MCF 10A (cell line): Measurements from ENCODE around the gene BPGM. TPM values are rescaled to one million over a fixed set of nuclear protein-coding genes. Genes with fewer than 3 reads are reported as not detected.

Experiments
- Bru-seq: library from RNA; stranded (reverse); fragments of 400-500 nt; gene quantifications from one replicate; lab custom pipeline; 2021; lab: Mats Ljungman, UMichigan
- BruChase-seq, 2 experiments: library from RNA; stranded (reverse); fragments of 400-500 nt; gene quantifications; one replicate each; lab custom pipeline; 2021; lab: Mats Ljungman, UMichigan
- BruUV-seq: library from RNA; stranded (reverse); fragments of 400-500 nt; replicated peaks from 2 replicates; lab custom pipeline; 2021; lab: Mats Ljungman, UMichigan
- CTCF ChIA-PET: fragments of 300-600 bp; sonication (Branson Sonifier 250); formaldehyde crosslinking; extraction: SDS; loops from one replicate; lab custom pipeline; 2021; ENCODE audit warnings: antibody characterized with exemption, inconsistent platforms; lab: Yijun Ruan, JAX
- POLR2A ChIA-PET: fragments of 300-600, 350-650 bp; sonication (Branson Sonifier 250); formaldehyde crosslinking; extraction: SDS; loops from one replicate; lab custom pipeline; 2020; ENCODE audit warnings: antibody characterized with exemption, inconsistent platforms; lab: Yijun Ruan, JAX
- DNase-seq: peaks from one replicate; pipeline ENCODE4 v3.0.0-alpha.2; 2018; ENCODE audit not compliant: unreplicated experiment
- H3K27ac Mint-ChIP-seq: one replicate; pipeline ENCODE4 v1.8.0; 2022; ENCODE audit warnings: mild to moderate bottlenecking, low read depth, mixed read lengths; ENCODE audit not compliant: unreplicated experiment
- H3K27me3 Mint-ChIP-seq: one replicate; pipeline ENCODE4 v1.8.0; 2022; ENCODE audit warnings: mixed read lengths; ENCODE audit not compliant: insufficient read depth, unreplicated experiment
- H3K36me3 Mint-ChIP-seq: one replicate; pipeline ENCODE4 v1.8.0; 2022; ENCODE audit warnings: mild to moderate bottlenecking, moderate library complexity, mixed read lengths; ENCODE audit not compliant: insufficient read depth, unreplicated experiment
- H3K4me1 Mint-ChIP-seq: one replicate; pipeline ENCODE4 v1.8.0; 2022; ENCODE audit warnings: mixed read lengths; ENCODE audit not compliant: insufficient read depth, unreplicated experiment
- H3K4me3 Mint-ChIP-seq: one replicate; pipeline ENCODE4 v1.8.0; 2022; ENCODE audit warnings: mild to moderate bottlenecking, moderate library complexity, mixed read lengths; ENCODE audit not compliant: unreplicated experiment
- H3K9me3 Mint-ChIP-seq: one replicate; pipeline ENCODE4 v1.8.0; 2022; ENCODE audit warnings: mixed read lengths; ENCODE audit not compliant: unreplicated experiment
- CTCF ChIP-seq: fragments of 200-600 bp; IDR thresholded peaks from one replicate; pipeline ENCODE4 v1.8.0; 2022; ENCODE audit warnings: antibody characterized with exemption, mild to moderate bottlenecking; ENCODE audit not compliant: unreplicated experiment
- intact Hi-C: fragments of 100-400 bp; cut with micrococcal nuclease; formaldehyde crosslinking; loops from 2 replicates; pipeline ENCODE4 v1.14.1; 2022
- long read RNA-seq: library from polyadenylated mRNA; stranded (forward); transcript quantifications from one replicate; pipeline ENCODE4 v2.0.0, GENCODE V29; 2022
- total RNA-seq: library from RNA; stranded (reverse); gene quantifications from 2 replicates; pipeline ENCODE4 v1.2.3, GENCODE V29; 2022

The BPGM gene
- 8.2 and 10.8 TPM in 2 replicates for total RNA-seq
- Bru-seq, nascent RNA = percentile 57 among the genes with signal in this experiment
- percentile 52 among the genes with signal in this experiment for BruChase-seq, experiment 1, labeled RNA remaining after a 6-hour chase
- percentile 48 among the genes with signal in this experiment for BruChase-seq, experiment 2, labeled RNA remaining after a 2-hour chase
- long read RNA-seq, transcript BPGM-201 (3 exons, 1,753 nt) = major isoform, 24 of 35 reads
- long read RNA-seq, partial matches to known transcripts = 7 of 35 reads
- long read RNA-seq, other reads (novel, unspliced or antisense) = 2 of 35 reads

DNA sequence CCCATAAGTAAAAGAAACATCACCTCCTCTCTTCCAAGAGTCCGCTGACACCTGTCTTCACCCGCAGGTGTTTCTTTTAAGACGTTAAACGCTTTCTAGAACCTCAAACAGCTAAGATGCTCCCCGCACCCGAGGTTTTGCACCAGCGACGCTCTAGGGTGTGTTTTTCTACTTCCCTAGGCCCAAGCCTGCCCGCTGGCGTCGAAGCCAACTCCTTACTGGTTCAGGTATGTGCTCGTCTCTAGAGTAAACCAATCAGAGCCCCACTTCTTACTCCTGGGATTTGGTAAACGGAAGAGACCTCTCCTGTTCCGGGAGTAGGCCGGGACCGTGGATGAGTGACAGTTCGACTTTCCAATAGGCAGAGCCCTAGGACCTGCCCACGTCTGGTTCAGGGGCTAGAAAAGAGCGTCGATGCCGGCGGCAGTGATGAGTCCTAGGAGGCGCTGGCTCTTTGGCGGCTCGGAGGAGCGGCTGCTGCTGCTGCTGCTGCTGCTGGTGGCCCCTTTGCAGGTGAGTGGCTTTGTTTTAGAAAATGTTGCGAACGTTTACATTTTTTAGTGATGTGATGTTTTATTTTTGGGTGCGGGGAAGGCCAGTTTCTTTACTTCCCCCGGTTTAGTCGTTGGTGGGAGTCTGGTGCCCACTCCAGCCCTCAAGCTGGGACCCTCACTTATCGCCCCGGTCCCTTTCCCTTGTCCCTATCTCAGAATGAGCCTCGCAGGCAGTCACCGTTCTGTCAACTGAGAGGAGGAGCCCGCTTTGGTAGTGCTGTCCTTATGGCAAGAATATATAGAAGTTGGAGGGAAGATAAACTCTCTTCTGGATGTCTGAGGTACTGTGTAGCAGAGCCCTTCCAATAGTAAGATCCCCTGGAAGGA lies at the start of gene BPGM:
TSS of gene BPGM (plus strand) at position 429 of the 881 bp plus-strand sequence. CDS start 14,655 bp downstream, outside the sequence.
- Mint-ChIP-seq H3K36me3 (peaks cover 7% of the 10 kb centered on the region), H3K27me3 (no peaks in the 10 kb centered on the region), H3K9me3 (no peaks in the 10 kb centered on the region), H3K4me1 (peaks cover 8% of the 10 kb centered on the region), H3K4me3 (no peak within 1 kb of the TSS), H3K27ac (no peak within 1 kb of the TSS)
- CTCF ChIA-PET = interaction anchor here (0.6 to 2.5 kb wide), 17 partner anchors 11 to 302 kb away, joined by 3 to 14 read pairs (median 4); no protein-coding TSS in a partner anchor
- peak; percentile 100 for DNase-seq
- POLR2A ChIA-PET = interaction anchor here (0.6 to 5.1 kb wide), 34 partner anchors 10 to 861 kb away, joined by 3 to 75 read pairs (median 4); partner anchors contain the start of genes AKR1B1, CALD1, CYREN and WDR91
- BruUV-seq = TSS peak; percentile 82
- no peak for TF ChIP-seq CTCF
- intact Hi-C loops = loop anchor here (1.0 to 10.0 kb wide), 3 partner anchors 32 to 528 kb away; partner anchors contain the start of gene CYREN

DNA sequence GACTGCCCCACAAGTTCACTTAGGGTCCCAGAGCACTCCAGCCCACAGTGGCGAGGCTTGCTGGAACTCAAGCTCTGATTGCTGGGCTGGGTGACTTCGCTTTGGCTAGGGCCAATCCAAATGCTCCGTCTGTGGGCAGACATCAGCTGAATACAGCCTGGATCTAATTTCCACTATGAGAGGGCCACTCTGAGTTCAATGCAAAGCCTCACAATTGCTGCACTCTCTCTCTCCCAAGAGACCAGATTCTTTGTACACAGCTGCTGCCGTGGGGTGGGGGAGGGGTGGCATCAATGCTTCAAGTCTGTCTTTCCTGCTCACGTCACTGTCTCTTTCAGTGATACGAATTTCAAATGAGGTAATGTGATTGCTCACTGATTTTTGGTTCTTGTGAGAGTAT lies 47.3 kb upstream of the BPGM start:
- Mint-ChIP-seq H3K4me3 (no peak overlapping the region), H3K4me1 (no peaks in the 10 kb centered on the region), H3K27ac (no peak overlapping the region), H3K36me3 (no peaks in the 10 kb centered on the region), H3K27me3 (no peaks in the 10 kb centered on the region), H3K9me3 (peaks cover 7% of the 10 kb centered on the region)
- no peak for TF ChIP-seq CTCF
- ChIA-PET CTCF (interaction anchor here (0.7 to 2.3 kb wide), 4 partner anchors 8 to 167 kb away, joined by 3 to 10 read pairs (median 3); no protein-coding TSS in a partner anchor), POLR2A (interaction anchor here (1.5 kb wide), 1 partner anchor 52 kb away, joined by 7 read pairs; no protein-coding TSS in a partner anchor)
- BruUV-seq = no TSS peak
- intact Hi-C loops = no loop called here
- no peak for DNase-seq

DNA sequence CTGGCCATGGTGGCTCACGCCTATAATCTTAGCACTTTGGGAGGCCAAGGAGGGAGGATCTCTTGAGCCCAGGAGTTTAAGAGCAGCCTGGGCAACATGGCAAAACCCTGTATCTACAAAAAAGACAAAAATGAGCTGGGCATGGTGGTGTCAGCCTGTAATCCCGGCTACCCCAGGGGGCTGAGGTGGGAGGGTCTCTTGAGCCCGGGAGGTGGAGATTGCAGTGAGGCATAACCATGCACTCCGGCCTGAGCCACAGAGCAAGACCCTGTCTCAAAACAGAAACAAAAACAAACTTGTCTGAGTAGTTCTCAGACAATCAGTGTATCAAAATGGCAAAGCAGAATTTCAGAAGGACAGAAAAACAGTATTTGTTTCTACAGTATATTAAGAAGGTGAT lies 45.2 kb upstream of the BPGM start:
- no TSS peak for BruUV-seq
- peaks cover 3% of the 10 kb centered on the region for H3K4me1 Mint-ChIP-seq

More for the DNA sequence above, 45.2 kb upstream of the BPGM start:
- ChIA-PET CTCF (no interaction called here), POLR2A (interaction anchor here (0.7 to 0.9 kb wide), 2 partner anchors 12 to 38 kb away, joined by 3 read pairs; no protein-coding TSS in a partner anchor)
- Mint-ChIP-seq H3K4me3 (no peak overlapping the region), H3K27me3 (no peaks in the 10 kb centered on the region), H3K36me3 (no peaks in the 10 kb centered on the region), H3K27ac (no peak overlapping the region), H3K9me3 (peaks cover 7% of the 10 kb centered on the region)
- no peak for TF ChIP-seq CTCF
- intact Hi-C loops = no loop called here
- no peak for DNase-seq
